ENCODE measurements around the gene ARHGEF39.
"Not testable (repeated sequence)": the region's sequence is repeated elsewhere in the genome, so short reads cannot be mapped to it uniquely, and the experiment has no call there.

The ARHGEF39 gene

DNA sequence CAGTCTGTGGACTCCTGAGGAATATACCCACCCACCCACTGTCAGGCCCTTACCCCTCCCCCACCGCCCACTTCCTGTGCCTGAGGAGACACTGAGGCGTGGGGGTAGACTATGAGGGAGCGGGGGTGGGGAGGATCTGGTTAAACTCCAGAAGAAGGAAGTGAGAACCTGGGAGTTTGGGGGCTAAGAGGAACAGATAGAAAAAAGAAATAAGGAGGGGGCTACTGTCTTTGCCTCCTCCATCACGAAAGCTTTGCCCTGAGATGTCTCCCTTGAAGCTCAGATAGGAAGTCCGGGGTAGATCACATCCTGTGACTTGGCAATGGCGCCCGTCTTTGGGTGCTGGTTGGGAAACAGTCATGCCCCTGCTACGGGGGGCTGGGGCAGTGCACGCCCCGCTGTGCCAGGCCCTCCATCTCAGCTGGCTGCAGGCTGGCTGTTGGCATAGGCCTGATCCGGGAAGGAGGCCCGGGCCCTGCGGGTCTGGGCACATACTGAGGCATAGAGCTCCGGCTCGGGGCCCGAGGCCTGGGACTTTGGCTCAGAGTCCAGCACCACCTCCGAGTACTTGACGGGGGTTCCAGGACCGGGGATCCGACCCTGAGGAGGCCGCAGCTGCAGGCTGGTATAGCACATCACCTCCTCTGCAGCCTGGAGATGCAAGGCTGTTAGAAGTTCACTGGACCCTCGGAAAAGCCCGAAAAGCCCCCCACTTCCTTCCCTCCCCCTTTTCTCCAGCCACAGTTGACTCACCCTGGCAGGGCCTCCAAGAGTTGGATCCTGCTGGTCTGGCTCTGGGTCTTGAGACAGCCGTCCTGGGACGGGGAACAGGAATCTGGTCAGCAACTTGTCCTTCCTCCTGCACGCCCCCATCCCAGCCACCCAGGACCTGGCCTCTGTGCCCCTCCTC is 15.3 kb downstream of the ARHGEF39 start:
- peak; percentile 50 for DNase-seq

DNA sequence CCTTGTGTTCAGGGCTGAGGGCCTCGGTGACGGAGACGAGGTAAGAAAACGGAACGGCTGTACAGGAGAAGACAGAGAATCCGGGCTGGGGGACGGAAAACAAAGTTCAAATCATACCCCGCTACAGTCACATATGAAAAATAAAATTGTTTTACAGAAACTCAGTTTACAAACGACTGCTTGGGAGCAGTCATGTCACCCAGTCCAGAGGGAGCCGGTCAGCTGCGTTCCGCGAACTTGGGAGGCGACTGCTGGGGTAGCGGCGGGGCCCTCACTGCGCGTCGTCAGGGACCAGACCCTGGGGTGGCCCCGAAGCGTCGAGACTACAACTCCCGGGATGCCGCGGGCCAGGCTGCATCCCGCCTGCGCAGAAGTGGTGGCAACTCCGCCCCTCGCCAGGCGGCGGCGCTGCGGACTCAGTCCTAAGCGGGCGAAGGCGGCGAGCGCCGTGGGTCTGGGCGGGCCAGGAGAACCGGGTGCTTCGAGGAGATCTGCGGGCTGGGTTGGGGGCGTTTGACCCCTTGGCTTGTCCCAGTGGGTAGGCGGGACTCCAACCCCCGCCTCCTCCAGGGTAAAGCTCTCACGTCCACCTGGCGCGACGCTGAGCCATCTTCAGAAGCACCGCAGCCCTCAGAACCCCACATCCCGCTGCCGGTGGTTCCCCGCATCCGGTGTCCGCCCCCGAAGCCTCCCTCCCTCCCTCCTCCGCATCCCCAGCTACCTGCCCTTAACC is 18.3 kb downstream of the ARHGEF39 start:
- DNase-seq: peak; percentile 91

DNA sequence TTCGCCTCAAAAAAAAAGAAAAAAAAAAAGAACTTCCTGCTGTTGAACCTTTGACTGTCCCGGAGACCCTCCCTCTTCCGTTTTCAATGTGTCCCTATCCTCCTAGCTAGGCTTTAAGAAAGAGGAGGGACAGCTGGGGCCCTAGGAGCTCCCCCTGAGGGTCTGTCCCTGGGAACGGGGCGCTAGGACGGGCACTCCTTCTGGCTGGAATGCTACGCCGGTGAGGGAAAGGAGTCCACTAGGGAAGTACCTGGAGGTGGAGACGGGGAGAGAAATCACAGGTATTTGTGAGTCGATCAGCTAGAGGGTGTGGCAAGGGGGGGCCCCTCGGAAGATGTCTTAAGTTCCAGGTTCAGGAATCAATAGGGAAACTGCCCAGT is 18.9 kb downstream of the ARHGEF39 start:
- peak; percentile 18 for DNase-seq

DNA sequence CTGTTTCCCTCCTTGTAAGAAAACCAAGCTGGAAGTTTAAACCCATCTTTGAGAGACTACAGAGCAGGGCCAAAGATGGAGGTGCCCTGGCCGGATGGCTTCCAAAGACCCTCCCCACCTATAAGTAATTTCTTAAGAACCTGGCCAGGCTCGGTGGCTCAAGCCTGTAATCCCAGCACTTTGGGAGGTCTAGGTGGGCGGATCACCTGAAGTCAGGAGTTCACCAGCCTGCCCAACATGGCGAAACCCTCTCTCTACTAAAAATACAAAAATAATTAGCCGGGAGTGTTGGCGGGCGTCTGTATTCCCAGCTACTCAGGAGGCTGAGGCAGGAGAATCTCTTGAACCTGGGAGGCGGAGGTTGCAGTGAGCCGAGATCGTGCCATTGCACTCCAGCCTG is 19.3 kb downstream of the ARHGEF39 start:
- DNase-seq: not testable (repeated sequence)

DNA sequence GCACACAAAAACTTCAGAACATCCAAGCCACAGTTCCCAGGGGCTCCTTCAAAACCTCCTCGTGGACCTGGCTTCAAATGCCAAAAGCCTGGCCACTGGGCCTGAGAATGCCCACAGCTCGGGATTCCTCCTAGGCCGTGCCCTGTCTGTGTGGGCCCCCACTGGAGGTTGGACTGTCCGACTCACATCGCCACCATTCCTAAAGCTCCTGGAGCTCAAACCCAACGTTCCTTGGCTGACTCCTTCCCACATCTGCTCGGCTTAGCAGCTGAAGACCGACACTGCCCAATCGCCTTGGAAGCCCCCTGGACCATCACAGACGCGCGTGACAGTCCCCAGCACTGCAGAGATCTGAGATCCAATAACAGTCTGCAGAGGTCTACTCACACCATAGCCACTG is 21.9 kb downstream of the ARHGEF39 start:
- no peak for DNase-seq

DNA sequence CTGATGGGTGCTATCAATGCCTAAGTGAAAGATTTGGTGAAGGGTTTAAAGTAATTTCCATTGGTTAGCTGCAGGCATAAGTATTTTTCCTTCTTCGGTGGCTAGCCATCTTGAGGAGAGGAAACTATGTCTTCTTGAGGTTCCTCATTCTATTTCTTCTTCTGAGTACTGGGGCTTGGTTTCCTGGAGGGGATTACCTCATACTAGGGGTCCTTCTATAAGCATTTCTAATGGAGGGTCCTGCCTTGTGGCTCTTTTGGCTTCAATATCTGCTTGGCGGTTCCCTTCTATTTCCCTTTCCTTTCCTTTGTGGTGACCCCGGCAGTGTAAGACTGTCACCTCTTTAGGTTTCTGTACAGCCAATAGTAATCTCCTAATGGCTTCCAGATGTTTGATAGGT is 23.5 kb downstream of the ARHGEF39 start:
- not testable (repeated sequence) for DNase-seq

DNA sequence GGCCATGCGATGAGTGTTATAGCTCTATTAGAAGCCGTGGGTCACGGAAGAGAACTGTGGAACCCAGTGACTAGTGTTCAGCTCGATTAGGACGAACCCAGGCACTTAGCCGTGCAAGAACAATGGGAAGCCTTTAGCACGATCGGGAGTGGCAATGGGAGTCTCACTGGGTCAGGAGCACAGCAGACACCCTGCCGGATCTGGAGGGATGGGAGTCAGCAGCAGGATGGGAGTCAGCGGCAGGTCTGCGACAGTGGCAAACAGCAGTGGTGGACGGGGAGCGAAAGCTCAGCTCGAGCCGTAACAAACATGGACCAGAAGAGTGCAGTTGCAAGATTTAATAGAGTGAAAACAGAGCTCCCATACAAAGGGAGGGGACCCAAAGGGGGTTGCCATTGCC is 24.6 kb downstream of the ARHGEF39 start:
- DNase-seq: not testable (repeated sequence)

DNA sequence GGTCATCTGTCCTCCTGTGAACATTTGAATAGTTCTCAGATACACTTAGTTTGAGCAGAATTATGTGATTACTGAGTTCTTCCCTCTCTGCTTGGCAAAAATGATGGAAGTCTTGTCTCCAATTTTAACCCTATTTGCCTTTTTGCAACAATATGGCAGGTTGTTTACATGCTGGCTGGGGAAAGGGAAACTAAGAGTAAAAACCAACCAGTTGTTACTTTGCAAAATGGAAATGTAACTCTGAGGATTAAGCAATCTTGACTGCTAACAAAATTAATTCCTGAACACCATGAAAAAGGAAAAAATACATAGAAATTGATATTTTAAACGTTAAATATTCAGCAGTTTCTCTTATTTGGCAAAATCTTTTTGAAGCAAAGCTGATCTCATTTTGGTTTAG is 25.4 kb downstream of the ARHGEF39 start:
- DNase-seq: no peak

DNA sequence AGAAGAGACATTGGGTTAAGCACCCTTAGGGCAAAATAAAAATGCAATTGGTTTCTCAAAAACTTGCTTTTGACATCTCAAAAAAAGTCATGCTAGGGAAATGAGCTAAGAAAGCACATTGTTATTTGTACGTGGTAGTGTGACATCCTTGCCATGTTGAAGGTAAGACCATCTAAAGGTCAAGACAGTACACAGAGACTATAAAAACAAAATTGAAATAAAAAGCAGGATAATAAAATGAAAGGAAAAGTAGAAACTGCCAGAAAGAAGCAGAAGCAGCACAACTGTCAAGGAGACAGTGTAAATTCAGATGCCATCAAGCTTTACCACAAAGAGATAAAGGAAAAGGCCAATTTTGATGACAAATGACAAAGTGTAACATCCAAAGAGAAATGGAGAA is 25.8 kb downstream of the ARHGEF39 start:
- not testable (repeated sequence) for DNase-seq

DNA sequence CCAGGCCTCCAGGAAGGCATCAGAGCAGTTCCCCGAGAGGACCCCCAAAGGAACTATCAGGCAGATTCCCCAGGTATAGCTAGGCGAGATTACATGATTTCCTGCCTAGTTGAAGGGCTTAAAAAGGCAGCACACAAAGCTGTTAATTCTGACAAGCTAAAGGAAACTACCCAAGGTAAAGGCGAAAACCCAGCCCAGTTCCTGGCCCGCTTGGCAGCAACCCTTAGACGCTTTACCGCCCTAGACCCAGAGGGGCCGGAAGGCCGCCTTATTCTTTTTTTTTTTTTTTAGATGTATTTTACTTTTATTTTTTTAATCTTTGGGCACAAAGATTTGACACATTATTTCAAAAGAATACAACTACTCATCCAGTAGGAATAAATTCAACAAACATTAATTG is 26.2 kb downstream of the ARHGEF39 start:
- peak; percentile 62 for DNase-seq

DNA sequence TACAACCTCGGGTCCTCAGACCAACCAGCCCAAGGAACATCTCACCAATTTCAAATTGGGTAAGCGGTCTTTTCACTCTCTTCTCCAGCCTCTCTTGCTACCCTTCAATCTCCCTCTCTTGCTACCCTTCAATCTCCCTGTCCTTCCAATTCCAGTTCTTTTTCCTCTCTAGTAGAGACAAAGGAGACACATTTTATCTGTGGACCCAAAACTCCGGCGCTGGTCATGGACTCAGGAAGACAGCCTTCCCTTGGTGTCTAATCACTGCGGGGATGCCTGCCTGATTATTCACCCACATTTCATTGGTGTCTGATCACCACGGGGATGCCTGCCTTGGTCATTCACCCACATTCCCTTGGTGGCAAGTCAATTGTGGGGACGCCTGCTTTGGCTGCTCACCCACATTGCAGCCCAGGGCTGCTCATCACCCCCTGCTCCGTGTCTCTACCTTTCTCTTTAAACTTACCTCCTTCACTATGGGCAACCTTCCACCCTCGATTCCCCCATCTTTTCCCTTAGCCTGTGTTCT is 27.5 kb downstream of the ARHGEF39 start:
- DNase-seq: not testable (repeated sequence)

DNA sequence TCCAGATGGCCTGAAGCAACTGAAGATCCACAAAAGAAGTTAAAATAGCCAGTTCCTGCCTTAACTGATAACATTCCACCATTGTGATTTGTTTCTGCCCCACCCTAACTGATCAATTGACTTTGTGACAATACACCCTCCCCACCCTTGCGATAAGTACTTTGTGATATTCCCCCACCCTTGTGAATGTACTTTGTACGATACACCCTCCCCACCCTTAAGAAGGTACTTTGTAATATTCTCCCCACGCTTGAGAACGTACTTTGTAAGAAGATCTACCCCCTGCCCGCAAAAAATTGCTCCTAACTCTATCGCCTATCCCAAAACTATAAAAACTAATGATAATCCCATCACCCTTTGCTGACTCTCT is 28.1 kb downstream of the ARHGEF39 start:
- DNase-seq: not testable (repeated sequence)

DNA sequence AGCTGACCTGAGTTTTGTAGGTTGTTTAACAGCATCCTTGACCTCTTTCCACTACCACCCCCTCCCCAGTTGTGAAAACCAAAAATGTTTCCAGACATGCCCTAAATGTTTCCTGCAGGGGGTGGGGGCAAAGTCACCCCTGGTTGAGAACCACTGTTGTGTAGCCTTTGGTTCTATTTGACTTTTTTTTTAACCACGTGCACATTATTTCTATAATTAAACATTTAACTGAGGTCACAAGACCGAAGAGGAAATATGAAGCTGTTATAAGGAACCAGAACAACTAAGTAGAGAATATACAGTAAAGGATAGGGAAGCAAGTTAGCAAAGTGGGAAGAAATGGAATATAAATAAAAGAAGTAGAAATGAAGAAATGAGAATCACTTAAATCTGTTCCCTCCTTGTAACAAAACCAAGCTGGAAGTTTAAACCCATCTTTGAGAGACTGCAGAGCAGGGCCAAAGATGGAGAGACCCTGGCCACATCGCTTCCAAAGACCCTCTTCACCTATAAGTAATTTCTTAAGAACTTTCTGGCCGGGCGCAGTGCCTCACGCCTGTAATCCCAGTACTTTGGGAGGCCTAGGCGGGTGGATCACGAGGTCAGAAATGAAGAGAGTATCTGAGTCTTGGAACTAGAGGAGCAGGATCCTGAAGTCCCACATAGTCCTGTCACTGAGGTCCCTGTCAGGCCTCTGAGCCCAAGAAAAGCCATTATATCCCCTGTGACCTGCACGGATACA is 28.7 kb downstream of the ARHGEF39 start:
- DNase-seq: no peak

DNA sequence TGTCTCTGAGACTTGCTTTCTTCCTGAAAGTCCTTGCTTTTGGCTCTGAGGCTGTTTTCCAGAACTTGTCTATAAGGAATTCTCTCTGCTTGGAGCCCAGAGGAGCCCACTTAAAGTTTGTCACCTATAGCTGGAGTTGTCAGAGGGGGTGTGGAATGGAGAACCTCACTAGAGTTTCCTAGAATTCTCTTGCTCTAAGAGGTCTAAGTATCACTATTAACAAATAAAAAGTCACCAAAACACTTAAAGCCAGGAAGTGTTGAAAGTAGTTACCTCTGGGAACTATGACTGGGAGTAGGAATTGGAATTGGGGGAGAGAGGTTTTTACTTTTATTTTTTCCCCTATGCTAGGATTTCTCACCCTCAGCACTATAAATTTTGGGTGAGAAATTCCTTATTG is 29.3 kb downstream of the ARHGEF39 start:
- no peak for DNase-seq

DNA sequence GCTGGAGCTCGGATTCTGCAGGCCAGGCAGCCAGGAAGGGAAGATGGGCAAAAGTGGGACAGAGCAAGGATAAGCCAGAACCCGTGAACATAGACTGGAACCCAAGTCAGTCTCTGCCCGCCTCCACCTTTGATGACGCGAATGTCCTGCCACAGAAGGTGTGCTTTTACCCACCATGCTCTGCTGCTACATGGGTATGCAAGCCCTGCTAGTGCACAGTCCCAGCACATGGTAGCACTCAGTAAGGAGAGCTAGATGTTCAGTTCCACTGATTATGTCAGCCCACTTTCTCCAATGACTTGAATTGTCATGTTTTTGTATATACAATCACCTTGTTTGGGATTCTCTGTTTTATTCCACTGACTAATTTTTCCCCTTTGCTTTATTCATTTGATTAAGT is 35.4 kb downstream of the ARHGEF39 start:
- DNase-seq: no peak

DNA sequence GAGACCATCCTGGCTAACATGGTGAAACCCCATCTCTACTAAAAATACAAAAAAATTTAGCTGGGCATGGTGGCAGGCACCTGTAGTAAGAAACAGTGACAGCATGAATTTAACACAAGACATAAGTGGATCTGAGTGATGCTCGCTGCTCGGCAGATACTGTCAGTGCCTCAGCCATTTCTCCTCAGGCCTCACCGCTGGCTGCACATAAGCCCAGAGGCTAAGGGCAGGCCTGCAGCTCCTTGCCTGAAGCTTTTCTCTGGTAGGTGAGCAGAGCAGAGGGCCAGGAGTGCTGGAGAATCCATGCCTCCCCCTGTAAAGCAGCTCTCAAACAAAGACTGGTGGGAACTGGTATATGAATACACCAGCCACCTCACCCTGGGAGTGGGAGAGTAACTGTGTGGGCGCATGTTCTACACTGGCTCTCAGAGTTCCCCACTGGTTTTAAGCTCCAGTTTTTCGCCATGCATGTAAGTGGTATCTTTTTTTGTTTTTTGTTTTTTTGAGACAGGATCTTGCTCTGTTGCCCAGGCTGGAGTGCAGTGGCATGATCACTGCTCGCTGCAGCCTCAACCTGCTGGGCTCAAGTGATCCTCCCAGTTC is 36.5 kb downstream of the ARHGEF39 start:
- no peak for DNase-seq

DNA sequence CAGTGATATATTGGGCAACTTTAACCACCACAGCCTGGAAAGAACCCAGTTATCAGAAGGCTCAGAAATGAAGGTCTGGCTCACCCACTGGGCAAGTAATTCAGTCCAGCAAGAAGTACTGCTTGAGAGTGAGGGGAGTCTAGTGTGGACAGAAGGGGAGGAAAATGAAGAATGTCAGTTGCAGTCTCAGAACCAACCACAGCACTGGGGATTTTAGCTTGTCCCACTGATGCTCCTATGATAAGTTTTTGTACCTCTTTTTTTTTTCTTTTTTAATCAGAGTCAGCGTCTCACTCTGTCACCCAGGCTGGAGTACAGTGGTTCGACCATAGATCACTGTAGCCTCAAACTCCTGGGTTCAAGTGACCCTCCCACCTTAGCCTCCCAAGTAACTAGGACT is 37.4 kb downstream of the ARHGEF39 start:
- no peak for DNase-seq

DNA sequence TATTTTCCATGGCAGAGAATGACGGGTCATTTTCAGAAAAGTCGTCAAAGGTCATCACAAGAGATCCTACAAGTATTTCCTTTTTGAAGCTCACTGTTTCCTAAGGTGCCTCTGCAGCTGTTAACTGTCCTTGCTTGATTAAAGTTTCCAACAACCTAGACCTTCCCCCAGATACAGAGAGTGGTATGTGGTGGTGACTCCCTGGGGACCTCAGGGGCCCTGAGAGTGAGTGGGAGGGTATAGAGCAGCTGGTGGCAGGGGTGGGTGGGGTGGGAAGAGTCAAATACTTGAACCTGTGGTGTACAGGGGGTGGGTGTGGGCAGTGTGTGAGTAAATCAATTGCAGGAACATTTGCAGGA is 45.2 kb downstream of the ARHGEF39 start:
- no peak for DNase-seq

DNA sequence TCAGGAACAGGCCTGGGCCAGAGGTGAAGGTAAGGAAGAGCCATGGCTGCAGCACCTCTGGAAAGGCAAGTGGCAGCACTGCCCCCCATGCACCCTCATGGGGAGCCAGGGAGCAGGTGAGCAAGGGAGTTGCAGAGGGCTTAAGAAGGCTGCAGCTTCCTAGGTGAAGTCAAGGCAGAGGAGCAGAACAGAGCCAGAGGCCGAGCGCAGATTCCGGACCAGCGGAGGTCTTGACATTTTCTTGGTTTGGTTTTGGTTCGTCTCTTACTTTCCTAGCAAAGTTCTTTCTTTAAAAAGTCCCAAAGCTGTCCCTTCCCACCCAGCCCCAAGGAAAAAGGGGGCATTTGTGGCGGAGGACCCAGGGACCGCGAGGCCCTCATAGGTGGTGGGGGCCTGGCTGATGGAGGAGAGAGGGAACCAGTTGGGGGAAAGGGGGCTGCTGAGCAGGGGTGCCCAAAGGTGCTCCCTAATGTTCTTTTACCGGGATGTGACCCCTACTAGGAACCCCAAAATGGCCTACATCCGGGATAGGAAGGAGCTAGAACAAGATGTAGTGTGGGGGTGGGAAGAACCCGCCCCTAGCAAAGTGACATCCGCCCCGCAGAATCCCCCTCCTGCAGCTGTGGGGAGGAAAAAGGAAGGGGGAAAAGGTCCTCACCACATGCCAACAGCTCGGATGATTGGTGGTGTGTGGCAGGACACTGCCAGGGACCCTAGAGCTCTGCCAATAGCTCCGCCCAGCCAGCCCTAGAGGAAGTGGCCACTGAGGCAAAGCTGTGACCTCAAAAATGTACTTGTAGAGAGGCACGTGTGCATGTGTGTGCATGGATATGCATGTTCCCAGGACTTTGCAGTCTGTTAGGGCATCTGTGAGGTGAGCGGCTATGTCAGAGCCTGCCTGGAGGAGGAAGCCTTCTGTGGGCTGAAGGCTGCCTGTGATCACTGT is 45.9 kb downstream of the ARHGEF39 start:
- peak; percentile 68 for DNase-seq

DNA sequence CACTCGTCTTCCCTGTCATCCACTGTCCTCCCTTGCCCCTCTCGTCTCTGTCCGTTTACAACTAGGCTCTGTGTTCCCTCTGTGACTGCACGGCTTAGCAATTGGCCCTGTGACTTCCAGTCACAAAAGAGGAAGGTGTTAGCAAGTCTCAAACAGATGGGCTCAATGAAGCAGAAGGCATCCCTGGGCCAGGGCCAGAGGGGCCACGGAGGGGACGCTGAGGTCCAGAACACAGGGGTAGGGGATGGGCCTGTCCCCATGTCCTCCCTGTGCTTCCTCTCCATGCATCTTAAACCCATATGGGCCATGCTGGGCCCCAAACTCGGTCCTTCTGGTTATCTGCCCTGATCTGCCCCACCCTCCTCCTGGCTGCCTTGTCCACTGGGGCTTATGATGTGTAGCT is 46.7 kb downstream of the ARHGEF39 start, which contains the start of gene CD72:
TSS of gene CD72 (minus strand) at position 89 of the 403 bp plus-strand sequence. CDS start 110 bp downstream, outside the sequence.
- DNase-seq: no peak

DNA sequence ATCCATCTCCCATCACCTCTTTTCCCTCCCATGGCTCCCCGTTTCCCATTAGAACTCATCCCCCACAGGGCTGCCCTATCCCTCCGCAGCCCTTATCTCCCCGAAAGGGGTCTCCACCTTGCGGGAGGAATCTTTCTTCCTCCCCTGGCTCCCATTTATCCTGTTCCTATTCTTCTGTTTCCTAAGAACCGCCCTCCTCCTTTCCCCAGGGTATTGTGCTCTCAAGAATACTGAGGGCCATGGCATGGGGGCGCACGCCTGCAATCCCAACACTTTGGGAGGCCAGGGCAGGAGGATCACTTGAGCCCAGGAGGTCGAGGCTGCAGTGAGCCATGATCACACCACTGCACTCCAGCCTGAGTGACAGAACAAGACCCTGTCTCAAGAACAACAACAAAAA is 47.4 kb downstream of the ARHGEF39 start:
- no peak for DNase-seq
